ENCODE measurements around the gene MUC21. TPM values are rescaled to one million over a fixed set of nuclear protein-coding genes. Genes with fewer than 3 reads are reported as not detected.

The MUC21 gene
- total RNA-seq, 1 donor from 2014 or later: not detected

Other genes starting within 250 kb of the MUC21 start
- gene FLOT1, start 241.0 kb upstream of the MUC21 start, total RNA-seq: 49.9 TPM
- 1.7 TPM for gene IER3, start 239.2 kb upstream of the MUC21 start, total RNA-seq
- gene DDR1, start 99.2 kb upstream of the MUC21 start, total RNA-seq: 147 TPM
- gene GTF2H4, start 75.5 kb upstream of the MUC21 start, total RNA-seq: 20.7 TPM
- 23.4 TPM for gene VARS2, start 69.5 kb upstream of the MUC21 start, total RNA-seq
- not detected for gene SFTA2, start 51.5 kb upstream of the MUC21 start, total RNA-seq
- not detected for gene MUCL3, start 42.7 kb upstream of the MUC21 start, total RNA-seq
- gene MUC22, start 26.8 kb downstream of the MUC21 start, total RNA-seq: not detected
- not detected for gene C6orf15, start 128.9 kb downstream of the MUC21 start, total RNA-seq
- gene PSORS1C1, start 131.1 kb downstream of the MUC21 start, total RNA-seq: not detected
- gene CDSN, start 136.7 kb downstream of the MUC21 start, total RNA-seq: not detected
- not detected for gene PSORS1C2, start 155.3 kb downstream of the MUC21 start, total RNA-seq
- 6.1 TPM for gene CCHCR1, start 174.1 kb downstream of the MUC21 start, total RNA-seq
- gene TCF19, start 174.9 kb downstream of the MUC21 start, total RNA-seq: 3.4 TPM
- not detected for gene POU5F1, start 187.0 kb downstream of the MUC21 start, total RNA-seq